ENCODE data around the gene PPM1B.

DNA sequence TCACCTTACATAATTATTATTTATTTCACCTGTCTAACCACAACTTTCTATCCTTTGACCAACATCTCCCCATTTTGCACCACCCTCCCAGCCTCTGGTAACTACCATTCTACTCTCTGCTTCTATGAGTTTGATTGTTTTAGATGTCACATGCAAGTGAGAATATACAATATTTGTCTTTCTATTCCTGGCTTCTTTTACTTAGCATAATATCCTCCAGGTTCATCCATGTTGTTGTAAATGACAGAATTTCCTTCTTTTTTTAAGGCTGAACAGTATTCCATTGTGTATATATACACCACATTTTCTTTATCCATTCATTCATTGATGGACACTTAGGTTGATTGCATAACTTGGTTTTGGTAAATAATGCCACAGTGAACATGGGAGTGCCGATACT, 24.0 kb downstream of the PPM1B start:
- TF ChIP-seq, protein P1, sequence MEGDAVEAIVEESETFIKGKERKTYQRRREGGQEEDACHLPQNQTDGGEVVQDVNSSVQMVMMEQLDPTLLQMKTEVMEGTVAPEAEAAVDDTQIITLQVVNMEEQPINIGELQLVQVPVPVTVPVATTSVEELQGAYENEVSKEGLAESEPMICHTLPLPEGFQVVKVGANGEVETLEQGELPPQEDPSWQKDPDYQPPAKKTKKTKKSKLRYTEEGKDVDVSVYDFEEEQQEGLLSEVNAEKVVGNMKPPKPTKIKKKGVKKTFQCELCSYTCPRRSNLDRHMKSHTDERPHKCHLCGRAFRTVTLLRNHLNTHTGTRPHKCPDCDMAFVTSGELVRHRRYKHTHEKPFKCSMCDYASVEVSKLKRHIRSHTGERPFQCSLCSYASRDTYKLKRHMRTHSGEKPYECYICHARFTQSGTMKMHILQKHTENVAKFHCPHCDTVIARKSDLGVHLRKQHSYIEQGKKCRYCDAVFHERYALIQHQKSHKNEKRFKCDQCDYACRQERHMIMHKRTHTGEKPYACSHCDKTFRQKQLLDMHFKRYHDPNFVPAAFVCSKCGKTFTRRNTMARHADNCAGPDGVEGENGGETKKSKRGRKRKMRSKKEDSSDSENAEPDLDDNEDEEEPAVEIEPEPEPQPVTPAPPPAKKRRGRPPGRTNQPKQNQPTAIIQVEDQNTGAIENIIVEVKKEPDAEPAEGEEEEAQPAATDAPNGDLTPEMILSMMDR (IDR thresholded peaks at IDR 0.05; ENCODE audit: insufficient read depth, low read length): no peak
- TF ChIP-seq POLR2AphosphoS5 (IDR thresholded peaks at IDR 0.05; ENCODE audit: low read depth): no peak
